Hepatocyte (in vitro differentiated cells): Measurements from ENCODE around the gene TTLL12. TPM values are rescaled to one million over a fixed set of nuclear protein-coding genes. Genes with fewer than 3 reads are reported as not detected.

Experiments
- DNase-seq: peaks from one replicate; pipeline ENCODE4 v3.0.0-alpha.2; 2016; ENCODE audit warnings: low spot score
- H2AFZ ChIP-seq: fragments of 200-600 bp; sonication (generic); 2 replicates; pipeline ENCODE4 v1.6.0; 2016; ENCODE audit warnings: antibody characterized with exemption, mild to moderate bottlenecking
- H3K27ac ChIP-seq: fragments of 200-600 bp; sonication (generic); 2 replicates; pipeline ENCODE4 v1.5.1; 2016; ENCODE audit warnings: mild to moderate bottlenecking
- H3K27me3 ChIP-seq: fragments of 200-600 bp; sonication (generic); 2 replicates; pipeline ENCODE4 v1.6.1; 2016
- H3K36me3 ChIP-seq: fragments of 200-600 bp; sonication (generic); replicated peaks from 2 replicates; pipeline ENCODE4 v1.5.1; 2016; ENCODE audit warnings: low read depth; ENCODE audit not compliant: insufficient read depth
- H3K4me1 ChIP-seq: fragments of 200-600 bp; sonication (generic); 2 replicates; pipeline ENCODE4 v1.5.1; 2016; ENCODE audit warnings: mild to moderate bottlenecking, moderate library complexity; ENCODE audit not compliant: insufficient read depth
- H3K4me2 ChIP-seq: fragments of 200-600 bp; sonication (generic); 2 replicates; pipeline ENCODE4 v1.6.0; 2016
- H3K4me3 ChIP-seq: fragments of 200-600 bp; sonication (generic); 2 replicates; pipeline ENCODE4 v1.5.1; 2016; ENCODE audit warnings: mild to moderate bottlenecking
- H3K79me2 ChIP-seq: fragments of 200-600 bp; sonication (generic); 2 replicates; pipeline ENCODE4 v1.6.0; 2017; ENCODE audit warnings: mild to moderate bottlenecking
- H3K9me2 ChIP-seq: fragments of 200-600 bp; sonication (generic); replicated peaks from 2 replicates; pipeline ENCODE4 v1.6.0; 2017; ENCODE audit warnings: mild to moderate bottlenecking; ENCODE audit not compliant: insufficient read depth
- H3K9me3 ChIP-seq: fragments of 200-600 bp; sonication (generic); 2 replicates; pipeline ENCODE4 v1.5.1; 2016; ENCODE audit warnings: low read depth, mild to moderate bottlenecking
- H4K20me1 ChIP-seq: fragments of 200-600 bp; sonication (generic); 2 replicates; pipeline ENCODE4 v1.6.0; 2016; ENCODE audit warnings: mild to moderate bottlenecking; ENCODE audit not compliant: insufficient read depth, poor library complexity, severe bottlenecking
- CTCF ChIP-seq: fragments of 200-600 bp; sonication (generic); IDR thresholded peaks from 2 replicates; pipeline ENCODE4 v1.5.1; 2016; ENCODE audit warnings: antibody characterized with exemption, mild to moderate bottlenecking; ENCODE audit not compliant: poor library complexity
- EZH2 ChIP-seq: fragments of 200-600 bp; sonication (generic); IDR thresholded peaks from 2 replicates; pipeline ENCODE4 v1.6.1; 2016; ENCODE audit warnings: antibody characterized with exemption, mild to moderate bottlenecking, borderline replicate concordance
- EZH2phosphoT487 ChIP-seq: fragments of 200-600 bp; sonication (generic); IDR thresholded peaks from one replicate; pipeline ENCODE4 v1.6.1; 2018; ENCODE audit warnings: antibody characterized with exemption, mild to moderate bottlenecking, low read depth, moderate library complexity; ENCODE audit not compliant: unreplicated experiment, severe bottlenecking
- WGBS: methylation state at CpG from one replicate; pipeline ENCODE4 v1.1.6; 2016; ENCODE audit warnings: low lambda C conversion rate; ENCODE audit errors: missing lambda C conversion rate; 5-methylcytosine and 5-hydroxymethylcytosine counted together
- polyA plus RNA-seq: library from polyadenylated mRNA; unstranded; fragments of >200 nt; fragmentation: Nextera tagmentation; extraction: Ambion mirVana; gene quantifications from 2 replicates; pipeline ENCODE4 v1.2.1, GENCODE V29; 2016
- total RNA-seq: library from RNA; depleted of rRNA; stranded (reverse); fragments of >200 nt; gene quantifications from 2 replicates; pipeline ENCODE4 v1.2.3, GENCODE V29; 2014

Gene TTLL12
- total and polyA plus RNA-seq, 2 experiments from 2014 or later = 40.9 to 50.3 TPM

GRCh38 chr22:43208703-43209522 is 22.0 kb upstream of the TTLL12 start:
- Histone ChIP-seq H4K20me1 (no peaks in the 10 kb centered on the region), H3K9me2 (no peaks in the 10 kb centered on the region), H3K27me3 (no peaks in the 10 kb centered on the region), H3K79me2 (no peaks in the 10 kb centered on the region), H3K36me3 (no peaks in the 10 kb centered on the region), H3K27ac (no peak overlapping the region), H2AFZ (no peak overlapping the region), H3K4me2 (no peak overlapping the region), H3K4me1 (peaks cover 7% of the 10 kb centered on the region), H3K9me3 (no peaks in the 10 kb centered on the region), H3K4me3 (no peak overlapping the region)
- DNase-seq = no peak
- 94% methylated on average over 24 of the region's 26 CpGs for WGBS
- TF ChIP-seq EZH2phosphoT487 (no peak), EZH2 (no peak), CTCF (no peak)

- Histone ChIP-seq H3K9me3 (no peaks in the 10 kb centered on the region), H3K9me2 (no peaks in the 10 kb centered on the region), H4K20me1 (no peaks in the 10 kb centered on the region), H3K4me2 (no peak overlapping the region), H3K4me1 (peaks cover 4% of the 10 kb centered on the region), H3K36me3 (no peaks in the 10 kb centered on the region), H3K79me2 (no peaks in the 10 kb centered on the region), H3K4me3 (no peak overlapping the region), H3K27ac (no peak overlapping the region), H2AFZ (no peak overlapping the region), H3K27me3 (no peaks in the 10 kb centered on the region)
- WGBS = 90% methylated on average over 26 of the region's 26 CpGs
- TF ChIP-seq EZH2 = no peak
- TF ChIP-seq EZH2phosphoT487 = no peak
- TF ChIP-seq CTCF = no peak
- DNase-seq = no peak
Measured at GRCh38 chr22:43207849-43208702, 21.1 kb upstream of the TTLL12 start.

GRCh38 chr22:43207386-43207785 is 20.5 kb upstream of the TTLL12 start:
- H3K27me3 ChIP-seq = no peaks in the 10 kb centered on the region
- WGBS = 91% methylated on average over 13 of the region's 13 CpGs

More at GRCh38 chr22:43207386-43207785, 20.5 kb upstream of the TTLL12 start:
- Histone ChIP-seq H3K36me3 (no peaks in the 10 kb centered on the region), H3K9me2 (no peaks in the 10 kb centered on the region), H3K4me1 (no peaks in the 10 kb centered on the region), H3K4me2 (no peak overlapping the region), H4K20me1 (no peaks in the 10 kb centered on the region), H3K9me3 (no peaks in the 10 kb centered on the region), H3K4me3 (no peak overlapping the region), H2AFZ (no peak overlapping the region), H3K79me2 (no peaks in the 10 kb centered on the region), H3K27ac (no peak overlapping the region)
- no peak for DNase-seq
- TF ChIP-seq CTCF = no peak
- TF ChIP-seq EZH2phosphoT487 = no peak
- TF ChIP-seq EZH2 = no peak
